Stimulated activated CD4-positive, alpha-beta T cell treated with anti-CD3 and anti-CD28 coated beads, Interleukin-15, amount 100 ng/mL, for 24 hours (primary cell): ENCODE results near the gene GABBR2.
"Not testable (repeated sequence)": the region's sequence is repeated elsewhere in the genome, so short reads cannot be mapped to it uniquely, and the experiment has no call there.

Source experiments
- DNase-seq: peaks from one replicate; pipeline ENCODE4 v3.0.0-alpha.2; 2020

GABBR2 gene

DNA sequence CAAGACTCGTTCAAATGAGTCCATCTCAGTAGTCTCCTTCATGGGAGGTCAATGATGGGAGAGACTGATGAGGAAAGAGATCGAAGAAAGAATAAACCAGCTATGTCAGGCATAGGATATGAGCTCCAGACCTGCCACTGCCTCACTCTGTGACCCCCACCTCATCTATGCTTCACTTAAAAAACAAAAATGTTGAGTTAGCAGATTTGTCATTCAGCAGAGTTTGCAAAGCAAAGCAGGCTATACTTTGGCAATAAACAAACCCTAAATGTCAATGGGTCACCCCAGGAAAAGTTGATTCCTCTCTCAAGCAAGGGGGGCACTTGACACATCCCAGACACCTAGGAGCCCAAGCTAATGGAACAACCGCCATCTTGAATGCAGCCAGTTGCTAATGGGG, 117.0 kb downstream of the GABBR2 start:
- no peak for DNase-seq

DNA sequence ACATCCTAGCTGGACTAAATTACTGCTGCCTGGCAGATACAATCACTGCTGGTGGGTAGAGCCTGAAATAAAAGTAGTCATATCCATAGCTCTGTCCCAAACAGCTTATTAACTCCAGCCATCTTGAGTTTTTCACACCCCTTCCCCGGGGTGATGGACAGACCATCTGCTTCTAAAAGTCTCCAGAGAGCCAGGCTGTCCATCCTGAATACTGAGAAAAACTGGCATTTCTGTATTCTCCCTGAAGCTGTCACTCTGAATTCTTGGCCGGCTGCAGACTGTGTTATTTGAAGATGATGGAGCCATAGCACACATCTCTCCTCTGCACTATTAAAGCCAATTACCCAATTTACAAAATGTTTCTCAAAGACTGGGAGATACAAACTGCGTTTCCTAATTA, 118.6 kb downstream of the GABBR2 start:
- no peak for DNase-seq

DNA sequence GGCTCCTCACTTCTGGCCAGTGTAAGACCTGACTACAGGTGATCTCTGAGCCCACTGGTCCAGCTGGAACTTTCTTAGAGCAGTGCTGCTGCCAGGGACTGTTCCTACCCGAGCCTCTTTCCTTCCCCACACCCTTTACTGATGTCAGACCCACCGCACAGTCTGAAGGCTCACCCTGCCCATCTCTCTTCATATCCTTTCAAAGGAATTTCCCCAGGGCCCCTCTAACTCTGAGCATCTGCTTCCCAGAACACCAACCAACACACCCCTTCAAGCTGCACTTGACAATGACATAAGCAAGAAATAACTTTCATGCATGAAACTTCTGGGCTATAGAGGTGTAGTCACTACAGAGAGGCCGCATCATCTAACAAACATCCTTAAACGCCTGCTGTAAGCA, 119.6 kb downstream of the GABBR2 start:
- DNase-seq: no peak

GRCh38 chr9:98584853-98585438, 123.8 kb downstream of the GABBR2 start:
- DNase-seq: not testable (repeated sequence)

- DNase-seq: no peak
These were observed 124.7 kb downstream of the GABBR2 start for GRCh38 chr9:98584059-98584458.

DNA sequence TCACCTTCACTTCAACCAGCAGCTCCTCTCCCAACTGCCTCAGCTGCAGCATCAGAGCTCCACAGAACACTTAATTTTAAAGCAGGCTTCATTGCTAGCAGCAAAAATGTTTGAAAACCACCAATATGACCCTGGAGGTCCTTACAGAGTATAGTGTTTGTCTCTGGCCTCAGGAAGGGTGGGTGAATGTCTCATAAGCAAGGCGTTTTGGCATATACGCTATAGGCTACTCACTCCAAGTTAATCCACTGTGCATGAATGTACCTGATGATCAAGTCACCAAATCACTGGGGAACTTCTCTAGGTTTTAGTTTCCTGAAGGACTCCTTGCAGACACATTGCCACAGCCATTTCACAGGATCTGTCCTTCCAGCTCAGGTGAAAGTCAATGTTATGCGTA, 125.3 kb downstream of the GABBR2 start:
- DNase-seq: no peak

DNA sequence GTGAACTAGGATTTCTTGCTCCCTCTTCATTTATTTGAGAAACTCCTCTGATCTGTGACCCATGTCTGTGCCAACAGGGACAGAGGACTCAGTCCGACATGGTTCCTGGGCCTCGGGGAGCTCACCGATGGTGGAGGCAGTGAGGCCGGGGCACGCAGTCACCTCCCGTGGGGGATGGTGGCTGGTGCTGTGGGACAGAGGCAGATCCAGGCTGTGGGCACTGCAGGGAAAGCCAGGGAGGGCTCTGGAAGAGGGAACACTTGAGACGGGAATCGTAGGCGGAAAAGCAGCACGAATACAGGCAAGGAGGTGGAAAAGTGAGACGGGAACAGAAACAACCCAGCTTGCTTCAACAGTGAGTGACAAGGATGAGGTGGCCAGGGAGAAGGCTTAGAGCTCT, 127.8 kb downstream of the GABBR2 start:
- DNase-seq: no peak

GRCh38 chr9:98579700-98580099, 129.0 kb downstream of the GABBR2 start:
- DNase-seq: no peak

GRCh38 chr9:98577446-98577845, 131.3 kb downstream of the GABBR2 start:
- DNase-seq: no peak

DNA sequence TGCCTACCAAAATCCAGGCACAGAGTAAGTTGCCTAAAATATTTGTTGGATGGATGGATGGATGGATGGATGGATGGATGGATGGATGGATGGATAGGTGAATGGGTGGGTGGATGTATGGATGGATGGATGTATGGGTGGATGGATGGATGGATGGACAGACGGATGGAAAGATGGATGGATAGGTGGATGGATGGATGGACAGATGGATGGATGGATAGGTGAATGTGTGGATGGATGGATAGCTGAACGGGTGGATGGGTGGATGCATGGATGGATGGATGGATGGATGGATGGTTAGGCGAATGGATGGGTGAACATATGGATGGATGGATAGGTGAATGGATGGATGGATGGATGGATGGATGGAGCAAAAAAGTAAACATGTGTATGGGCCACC, 131.9 kb downstream of the GABBR2 start:
- no peak for DNase-seq

DNA sequence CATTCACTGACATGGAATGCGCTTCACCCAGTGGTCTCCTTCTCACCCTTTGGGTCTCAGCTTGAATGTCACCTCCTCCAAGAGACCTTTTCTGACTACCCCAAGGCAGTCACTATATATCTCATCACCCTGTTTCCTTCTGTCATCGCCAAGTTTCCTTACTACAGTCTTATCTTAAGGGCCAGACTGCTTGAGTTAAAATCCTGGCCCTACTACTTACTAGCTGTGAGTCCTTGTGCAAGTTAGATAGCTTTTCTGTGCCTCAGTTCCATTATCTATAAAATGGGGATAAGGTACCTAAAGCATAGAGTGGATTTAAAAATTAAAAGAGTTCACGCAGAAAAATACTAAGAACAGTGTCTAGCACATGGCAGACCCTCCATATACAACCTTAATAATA, 132.4 kb downstream of the GABBR2 start:
- no peak for DNase-seq

DNA sequence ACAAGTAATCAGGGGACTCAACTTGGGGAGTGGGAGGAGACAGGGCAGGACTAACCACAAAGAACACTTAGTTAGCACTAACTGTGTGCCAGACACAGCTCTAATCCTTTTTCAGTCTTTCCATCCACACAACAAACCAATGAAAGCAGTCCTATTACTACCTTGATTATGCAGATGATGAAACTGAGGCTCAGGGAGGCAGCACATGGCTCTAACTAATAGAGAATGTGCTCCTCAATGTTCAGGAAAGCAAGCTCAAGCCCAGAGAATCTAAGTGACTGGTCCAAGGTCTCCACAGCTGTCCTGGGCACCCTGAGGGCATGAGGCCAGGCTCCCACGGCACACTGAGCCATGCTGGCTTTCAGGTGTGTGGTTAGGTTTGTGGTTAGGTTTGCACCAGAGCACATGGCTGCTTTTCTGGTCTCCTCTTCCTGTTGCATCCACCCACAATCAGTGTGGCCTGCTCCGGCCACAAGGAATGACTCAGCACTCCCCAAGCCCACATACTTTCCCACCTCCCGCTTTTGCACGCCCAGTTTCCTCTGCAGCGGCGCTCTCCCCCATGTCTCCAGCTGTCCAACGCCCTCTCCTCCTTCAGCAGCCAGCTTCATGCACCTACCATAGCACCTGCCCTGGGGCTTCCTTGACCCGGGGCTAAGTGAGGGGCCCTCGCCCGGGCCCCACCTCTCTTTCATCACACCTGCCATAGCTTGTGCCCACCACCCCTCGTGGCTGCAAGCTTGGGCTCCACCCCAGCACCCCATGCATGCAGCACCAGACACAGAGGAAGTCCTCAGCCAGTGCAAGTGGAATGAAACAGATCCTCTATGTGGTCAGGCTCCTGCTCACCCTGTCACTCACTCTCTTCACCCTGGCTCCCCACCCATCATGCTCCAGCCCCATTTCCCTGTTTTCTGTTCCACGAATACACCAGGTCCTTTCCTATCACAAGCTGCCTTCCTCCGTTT, 133.1 kb downstream of the GABBR2 start:
- DNase-seq: peak; percentile 55

- DNase-seq: no peak
These were observed 134.9 kb downstream of the GABBR2 start for GRCh38 chr9:98573749-98574278.

DNA sequence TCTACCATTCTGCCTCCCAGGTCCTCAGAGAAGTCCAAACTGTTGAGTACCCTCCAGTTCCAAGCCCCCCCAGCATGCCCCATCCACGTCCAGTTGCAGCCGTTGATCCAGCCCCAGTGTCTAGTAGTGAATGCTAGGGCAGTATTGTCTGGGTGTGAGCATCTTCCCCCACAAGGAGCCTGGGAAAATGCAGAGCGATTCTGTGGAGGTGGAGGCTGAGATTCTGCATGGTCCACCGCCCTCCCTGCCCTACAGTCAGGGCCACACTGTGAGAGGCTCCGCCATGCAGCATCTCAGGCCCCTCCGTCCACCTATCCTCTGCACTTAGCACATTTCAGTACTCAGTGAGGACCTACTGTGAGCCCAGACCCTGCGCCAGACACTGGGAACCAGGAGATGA, 135.9 kb downstream of the GABBR2 start:
- DNase-seq: no peak

GRCh38 chr9:98572054-98572627, 136.6 kb downstream of the GABBR2 start:
- no peak for DNase-seq

GRCh38 chr9:98571643-98572042, 137.1 kb downstream of the GABBR2 start:
- no peak for DNase-seq

GRCh38 chr9:98570663-98571440, 137.9 kb downstream of the GABBR2 start:
- no peak for DNase-seq

DNA sequence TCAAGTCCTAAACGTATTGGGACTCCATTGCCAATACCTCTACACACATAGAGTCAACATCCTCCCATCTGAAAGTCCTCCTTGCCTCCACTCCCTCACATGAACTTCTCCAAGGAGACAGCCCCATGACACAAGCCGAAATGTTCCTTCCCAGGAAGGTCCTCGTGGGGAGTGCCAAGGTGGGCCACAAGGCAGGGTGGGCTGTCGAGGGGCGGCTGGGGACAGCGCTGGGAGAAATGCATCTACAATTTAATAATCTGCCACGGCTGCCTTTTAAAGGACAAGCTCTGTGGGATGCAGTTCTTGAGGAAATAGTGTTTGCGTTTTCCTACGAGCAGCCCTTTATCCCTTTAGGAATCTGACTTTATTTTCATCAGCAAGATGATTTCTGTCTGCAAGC, 138.7 kb downstream of the GABBR2 start:
- DNase-seq: no peak

DNA sequence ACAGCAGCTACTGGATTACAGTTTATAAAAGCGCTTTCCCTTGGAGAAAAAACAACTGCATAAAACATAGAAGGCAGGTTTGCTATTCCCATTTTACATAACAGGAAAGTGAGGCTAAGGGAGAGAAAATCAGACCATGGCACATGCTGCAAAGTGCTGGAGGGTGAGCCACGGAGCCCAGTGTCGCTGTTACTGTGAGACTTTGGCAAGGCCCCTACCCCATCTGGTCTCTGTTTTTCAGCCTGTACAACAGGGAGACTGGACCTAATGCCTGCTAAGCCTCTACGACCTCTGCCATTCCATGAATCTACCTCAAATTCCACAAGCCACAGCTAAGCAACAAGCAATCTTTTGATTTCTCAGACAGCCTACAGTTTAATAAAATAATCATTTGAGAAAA, 139.2 kb downstream of the GABBR2 start:
- no peak for DNase-seq

- DNase-seq: no peak
These were observed 139.7 kb downstream of the GABBR2 start for GRCh38 chr9:98568909-98569469.

DNA sequence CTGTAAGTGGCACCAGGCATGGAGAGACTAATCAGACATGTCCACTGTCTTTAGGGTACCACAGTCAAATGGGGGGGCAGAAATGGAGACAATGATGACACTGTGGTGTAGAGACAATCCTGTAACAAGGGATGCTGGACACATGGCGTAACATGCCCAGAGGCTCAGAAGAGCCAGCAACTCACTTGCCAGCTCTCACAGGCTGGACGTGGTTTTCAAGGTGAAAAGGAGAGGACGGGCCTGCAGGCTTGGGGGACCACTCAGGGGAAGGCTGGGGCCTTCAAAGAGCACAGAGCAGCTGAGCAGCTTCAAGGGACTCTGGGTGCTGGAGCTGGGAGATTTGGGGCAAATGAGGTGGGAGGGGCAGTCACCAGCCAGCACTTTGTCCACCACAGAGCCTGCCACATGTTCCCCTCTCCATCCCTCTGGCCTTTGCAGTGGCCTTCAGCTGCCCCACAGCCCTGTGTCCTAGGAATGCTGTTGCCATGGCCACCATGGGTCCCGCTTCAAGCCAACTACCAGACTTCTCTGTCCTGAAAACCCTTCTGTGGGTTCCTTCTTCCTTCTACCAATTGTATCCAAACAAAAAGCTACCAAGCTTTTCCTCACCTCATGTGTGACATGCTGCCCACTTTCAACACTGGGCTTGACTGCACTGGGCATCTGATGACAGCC, 140.4 kb downstream of the GABBR2 start:
- DNase-seq: no peak
